ENCODE measurements around the gene PGBD1.

PGBD1 gene

GRCh38 chr6:28257042-28257441, 24.3 kb upstream of the PGBD1 start:
- Histone ChIP-seq H4K20me1 (ENCODE audit: insufficient read depth, low read length) (no peaks in the 10 kb centered on the region), H3K9me3 (ENCODE audit: low read length) (no peaks in the 10 kb centered on the region), H3K9ac (ENCODE audit: low read length) (no peak overlapping the region), H3K79me2 (ENCODE audit: insufficient read depth, low read length) (no peaks in the 10 kb centered on the region), H3K9me2 (ENCODE audit: low read depth, low read length) (no peaks in the 10 kb centered on the region), H3K4me1 (ENCODE audit: insufficient read depth, low read length, severe bottlenecking) (peaks cover 10% of the 10 kb centered on the region), H3K27me3 (ENCODE audit: insufficient read depth, low read length) (no peaks in the 10 kb centered on the region), H3K27ac (ENCODE audit: low read depth, low read length, poor library complexity, severe bottlenecking) (no peak overlapping the region), H3F3A (ENCODE audit: insufficient read depth, low read length) (no peaks in the 10 kb centered on the region; the same call in 1 of the 2 replicates), H3K36me3 (ENCODE audit: insufficient read depth, low read length) (no peaks in the 10 kb centered on the region), H3K4me3 (ENCODE audit: low read depth, low read length, poor library complexity, severe bottlenecking) (no peak overlapping the region), H3K4me2 (ENCODE audit: low read length) (no peak overlapping the region), H2AFZ (ENCODE audit: low read length) (no peak overlapping the region)
- no peak for TF ChIP-seq EZH2 (IDR thresholded peaks at IDR 0.05; ENCODE audit: borderline replicate concordance, low read length)
- no peak for TF ChIP-seq CTCF (IDR thresholded peaks at IDR 0.05; ENCODE audit: low read length)

GRCh38 chr6:28258877-28259777, 22.2 kb upstream of the PGBD1 start, which contains the start of gene NKAPL:
NKAPL (plus strand) TSS chr6:28259297; CDS start chr6:28259372, 75 bp downstream.
- Histone ChIP-seq H3K79me2 (ENCODE audit: insufficient read depth, low read length) (no peaks in the 10 kb centered on the region), H3F3A (ENCODE audit: insufficient read depth, low read length) (no peaks in the 10 kb centered on the region; the same call in 1 of the 2 replicates), H3K4me2 (ENCODE audit: low read length) (no peak within 1 kb of the TSS), H2AFZ (ENCODE audit: low read length) (no peak within 1 kb of the TSS), H3K4me1 (ENCODE audit: insufficient read depth, low read length, severe bottlenecking) (peaks cover 4% of the 10 kb centered on the region), H3K9ac (ENCODE audit: low read length) (no peak within 1 kb of the TSS), H3K36me3 (ENCODE audit: insufficient read depth, low read length) (no peaks in the 10 kb centered on the region), H3K9me2 (ENCODE audit: low read depth, low read length) (no peaks in the 10 kb centered on the region), H3K9me3 (ENCODE audit: low read length) (no peaks in the 10 kb centered on the region), H4K20me1 (ENCODE audit: insufficient read depth, low read length) (no peaks in the 10 kb centered on the region), H3K4me3 (ENCODE audit: low read depth, low read length, poor library complexity, severe bottlenecking) (no peak within 1 kb of the TSS), H3K27me3 (ENCODE audit: insufficient read depth, low read length) (no peaks in the 10 kb centered on the region), H3K27ac (ENCODE audit: low read depth, low read length, poor library complexity, severe bottlenecking) (no peak within 1 kb of the TSS)
- no peak for TF ChIP-seq CTCF (IDR thresholded peaks at IDR 0.05; ENCODE audit: low read length)

GRCh38 chr6:28263922-28264321, 17.4 kb upstream of the PGBD1 start:
- Histone ChIP-seq H3K9me3 (ENCODE audit: low read length) (no peaks in the 10 kb centered on the region), H3K27me3 (ENCODE audit: insufficient read depth, low read length) (no peaks in the 10 kb centered on the region), H3K79me2 (ENCODE audit: insufficient read depth, low read length) (0 out of 2 replicates have a peak, but pooled peaks cover 5% of the 10 kb centered on the region), H3K27ac (ENCODE audit: low read depth, low read length, poor library complexity, severe bottlenecking) (no peak overlapping the region), H3K4me1 (ENCODE audit: insufficient read depth, low read length, severe bottlenecking) (peaks cover 26% of the 10 kb centered on the region), H3K9ac (ENCODE audit: low read length) (no peak overlapping the region), H3K9me2 (ENCODE audit: low read depth, low read length) (no peaks in the 10 kb centered on the region), H3K36me3 (ENCODE audit: insufficient read depth, low read length) (no peaks in the 10 kb centered on the region), H3F3A (ENCODE audit: insufficient read depth, low read length) (no peaks in the 10 kb centered on the region), H2AFZ (ENCODE audit: low read length) (no peak overlapping the region), H3K4me3 (ENCODE audit: low read depth, low read length, poor library complexity, severe bottlenecking) (no peak overlapping the region), H3K4me2 (ENCODE audit: low read length) (no peak overlapping the region), H4K20me1 (ENCODE audit: insufficient read depth, low read length) (no peaks in the 10 kb centered on the region)
- no peak for TF ChIP-seq EZH2 (IDR thresholded peaks at IDR 0.05; ENCODE audit: borderline replicate concordance, low read length)
- TF ChIP-seq CTCF (IDR thresholded peaks at IDR 0.05; ENCODE audit: low read length): no peak

All from OCI-LY1 (cell line).